Naive thymus-derived CD4-positive, alpha-beta T cell (primary cell): ENCODE measurements around the gene VSTM1. TPM values are rescaled to one million over a fixed set of nuclear protein-coding genes. Genes with fewer than 3 reads are reported as not detected.
A peak's percentile ranks its signal among the peaks of the same experiment; 100 is the strongest.

Experiments used
- ATAC-seq: fragments of 150-1000 bp; cut with Tn5 transposase; 2 replicates; pipeline ENCODE4 v1.10.0; 2021; ENCODE audit warnings: mild to moderate bottlenecking, moderate library complexity
- CTCF ChIA-PET: fragments of 350-600 bp; sonication (Branson Sonifier 250); formaldehyde crosslinking; loops from one replicate; lab custom pipeline; 2021; ENCODE audit warnings: antibody characterized with exemption; lab: Charles Lee
- POLR2A ChIA-PET: fragments of 350-600 bp; sonication (Branson Sonifier 250); formaldehyde crosslinking; loops from one replicate; lab custom pipeline; 2021; ENCODE audit warnings: antibody characterized with exemption, inconsistent platforms; lab: Charles Lee
- DNase-seq, 9 donors: peaks; one replicate each; pipeline versions ENCODE4 v3.0.0 to v3.0.0-alpha.2; 2020 to 2022; ENCODE audit warnings: mixed read lengths in 1 of 9
- H3K27ac ChIP-seq: one replicate; pipeline ENCODE4 v1.7.0; 2013; ENCODE audit warnings: mild to moderate bottlenecking, low read depth, low read length, moderate library complexity
- H3K27me3 ChIP-seq, 2 donors: one replicate each; pipeline ENCODE4 v1.7.0; 2013; ENCODE audit warnings: low read length in 2 of 2, mild to moderate bottlenecking in 2 of 2, moderate library complexity in 2 of 2; ENCODE audit not compliant: control insufficient read depth in 2 of 2, insufficient read depth in 2 of 2
- H3K36me3 ChIP-seq, 3 experiments: 1 replicate in 2 of 3; 2 replicates in 1 of 3; pipeline ENCODE4 v1.7.0; 2013; ENCODE audit warnings: low read length in 3 of 3, mild to moderate bottlenecking in 3 of 3, moderate library complexity in 1 of 3; ENCODE audit not compliant: insufficient read depth in 3 of 3, control insufficient read depth in 2 of 3
- H3K4me1 ChIP-seq, 2 donors: one replicate each; pipeline ENCODE4 v1.7.0; 2013; ENCODE audit warnings: low read length in 2 of 2, mild to moderate bottlenecking in 2 of 2, moderate library complexity in 1 of 2; ENCODE audit not compliant: control insufficient read depth in 2 of 2, insufficient read depth in 2 of 2
- H3K4me3 ChIP-seq: 2 replicates; pipeline ENCODE4 v1.7.0; 2013; ENCODE audit warnings: mild to moderate bottlenecking, low read length
- H3K9me3 ChIP-seq, 3 experiments: 1 replicate in 2 of 3; 2 replicates in 1 of 3; pipeline ENCODE4 v1.7.0; 2013; ENCODE audit warnings: low read length in 3 of 3; ENCODE audit not compliant: control insufficient read depth in 2 of 3
- H3K27ac Mint-ChIP-seq, 9 donors: one replicate each; pipeline ENCODE4 v1.8.0; 2020 to 2022; ENCODE audit warnings: mixed read lengths in 9 of 9, mild to moderate bottlenecking in 8 of 9, moderate library complexity in 5 of 9, inconsistent platforms in 2 of 9
- H3K27me3 Mint-ChIP-seq, 5 donors: one replicate each; pipeline ENCODE4 v1.8.0; 2021 to 2022; ENCODE audit warnings: mixed read lengths in 5 of 5, mild to moderate bottlenecking in 1 of 5
- H3K36me3 Mint-ChIP-seq, 5 donors: one replicate each; pipeline ENCODE4 v1.8.0; 2020 to 2022; ENCODE audit warnings: mixed read lengths in 5 of 5, mild to moderate bottlenecking in 3 of 5, inconsistent platforms in 1 of 5
- H3K4me1 Mint-ChIP-seq, 7 donors: one replicate each; pipeline ENCODE4 v1.8.0; 2020 to 2022; ENCODE audit warnings: mixed read lengths in 7 of 7, mild to moderate bottlenecking in 3 of 7, inconsistent platforms in 1 of 7
- H3K4me3 Mint-ChIP-seq, 10 donors: one replicate each; pipeline ENCODE4 v1.8.0; 2020 to 2022; ENCODE audit warnings: mild to moderate bottlenecking in 10 of 10, mixed read lengths in 10 of 10, moderate library complexity in 6 of 10, inconsistent platforms in 2 of 10
- H3K9me3 Mint-ChIP-seq, 11 donors: one replicate each; pipeline ENCODE4 v1.8.0; 2020 to 2022; ENCODE audit warnings: mixed read lengths in 11 of 11, mild to moderate bottlenecking in 4 of 11, inconsistent platforms in 1 of 11, moderate library complexity in 1 of 11
- intact Hi-C, 2 donors: fragments of 100-400 bp; cut with micrococcal nuclease; formaldehyde crosslinking; loops; one replicate each; pipeline ENCODE4 v1.15.1; 2023
- polyA plus RNA-seq, 2 donors: library from polyadenylated mRNA; unstranded; fragments of 300-500 nt; fragmentation: Illumina TruSeq; gene quantifications; one replicate each; pipeline ENCODE4 v1.2.3, GENCODE V29; 2021
- total RNA-seq, 6 experiments: library from RNA in 5 of 6; stranded (reverse) in 5 of 6; gene quantifications; 1 replicate in 5 of 6; 2 replicates in 1 of 6; pipeline ENCODE4 v1.2.3 and lab custom pipeline; 2021 to 2026

VSTM1 gene
- total and polyA plus RNA-seq, 7 experiments from 2014 or later: 1.7 to 2.1 TPM; not detected in 5

GRCh38 chr19:53994811-53995210 lies 68.9 kb downstream of the VSTM1 start:
- no peaks in the 10 kb centered on the region for H3K4me1 ChIP-seq
- no peak for ATAC-seq
- Mint-ChIP-seq H3K4me1 (peaks cover 0 to 8% (median 6%) of the 10 kb centered on the region in 7 donors), H3K27ac (no peak overlapping the region), H3K9me3 (peaks cover 0 to 6% (median 0%) of the 10 kb centered on the region in 11 donors), H3K36me3 (peaks cover 0 to 5% (median 0%) of the 10 kb centered on the region in 5 donors), H3K27me3 (peaks cover 33 to 68% (median 62%) of the 10 kb centered on the region in 5 donors), H3K4me3 (no peak overlapping the region)
- H3K27me3 ChIP-seq: peaks cover 0 to 8% of the 10 kb centered on the region in 2 donors
- intact Hi-C loops: no loop called here
- no peak overlapping the region for H3K4me3 ChIP-seq
- no peak for DNase-seq
- H3K36me3 ChIP-seq: no peaks in the 10 kb centered on the region
- no peaks in the 10 kb centered on the region for H3K9me3 ChIP-seq
- CTCF ChIA-PET: no interaction called here
- POLR2A ChIA-PET: no interaction called here
- no peak overlapping the region for H3K27ac ChIP-seq

- ChIA-PET CTCF (no interaction called here), POLR2A (no interaction called here)
- H3K36me3 ChIP-seq: no peaks in the 10 kb centered on the region
- ATAC-seq: no peak
- Mint-ChIP-seq H3K4me1 (peaks cover 0 to 10% (median 6%) of the 10 kb centered on the region in 7 donors), H3K27ac (no peak overlapping the region), H3K9me3 (peaks cover 0 to 4% (median 0%) of the 10 kb centered on the region in 11 donors), H3K4me3 (no peak overlapping the region), H3K27me3 (peaks cover 37 to 58% (median 49%) of the 10 kb centered on the region in 5 donors), H3K36me3 (peaks cover 0 to 5% (median 0%) of the 10 kb centered on the region in 5 donors)
- H3K9me3 ChIP-seq: no peaks in the 10 kb centered on the region
- no peak for DNase-seq
- peaks cover 0 to 8% of the 10 kb centered on the region in 2 donors for H3K27me3 ChIP-seq
- no peak overlapping the region for H3K4me3 ChIP-seq
- no peaks in the 10 kb centered on the region for H3K4me1 ChIP-seq
- no peak overlapping the region for H3K27ac ChIP-seq
- intact Hi-C loops: no loop called here
These were observed 70.2 kb downstream of the VSTM1 start for GRCh38 chr19:53993448-53993847.

GRCh38 chr19:53992815-53993214 lies 70.9 kb downstream of the VSTM1 start:
- CTCF ChIA-PET: no interaction called here
- intact Hi-C loops: no loop called here
- no peak for DNase-seq
- Mint-ChIP-seq H3K27me3 (peaks cover 37 to 53% (median 47%) of the 10 kb centered on the region in 5 donors), H3K9me3 (peaks cover 0 to 4% (median 0%) of the 10 kb centered on the region in 11 donors), H3K4me1 (peaks cover 0 to 10% (median 6%) of the 10 kb centered on the region in 7 donors), H3K27ac (no peak overlapping the region), H3K4me3 (peak overlapping the region in 1 of 10 donors; percentile 79), H3K36me3 (peaks cover 0 to 5% (median 0%) of the 10 kb centered on the region in 5 donors)
- Histone ChIP-seq H3K27ac (no peak overlapping the region), H3K4me3 (no peak overlapping the region), H3K9me3 (no peaks in the 10 kb centered on the region), H3K4me1 (no peaks in the 10 kb centered on the region), H3K27me3 (peaks cover 0 to 8% of the 10 kb centered on the region in 2 donors), H3K36me3 (no peaks in the 10 kb centered on the region)
- POLR2A ChIA-PET: no interaction called here
- ATAC-seq: no peak

DNA sequence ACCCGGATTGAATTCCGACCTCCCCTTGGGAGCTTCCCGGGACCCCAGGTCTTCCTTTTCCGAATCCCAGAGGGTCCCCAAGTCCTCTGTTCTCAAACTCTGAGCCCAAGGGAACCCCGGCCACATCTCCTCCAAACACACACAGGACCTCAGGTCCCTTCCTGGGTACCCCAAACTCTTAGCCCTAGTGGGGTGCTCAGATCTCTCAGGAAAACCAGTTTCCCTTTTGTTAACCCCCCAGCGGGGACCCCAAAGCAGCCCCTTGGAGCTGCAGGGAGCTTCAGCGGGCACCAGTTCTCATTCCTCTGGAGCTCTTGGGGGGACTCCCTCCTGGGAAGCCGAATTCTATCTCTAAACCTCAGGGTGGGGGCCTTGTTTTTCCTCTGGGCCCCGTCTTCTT lies 71.5 kb downstream of the VSTM1 start:
- H3K4me1 ChIP-seq: no peaks in the 10 kb centered on the region
- H3K36me3 ChIP-seq: no peaks in the 10 kb centered on the region
- ATAC-seq (no peak), DNase-seq (no peak)
- intact Hi-C loops: no loop called here
- peaks cover 0 to 5% (median 0%) of the 10 kb centered on the region in 5 donors for H3K36me3 Mint-ChIP-seq
- no peak overlapping the region for H3K27ac ChIP-seq
- no peak overlapping the region for H3K27ac Mint-ChIP-seq
- H3K4me3 ChIP-seq: no peak overlapping the region
- peaks cover 0 to 8% of the 10 kb centered on the region in 2 donors for H3K27me3 ChIP-seq
- H3K4me3 Mint-ChIP-seq: peak overlapping the region in 7 of 10 donors; percentile 29 to 79 (median 44)
- H3K4me1 Mint-ChIP-seq: peaks cover 0 to 10% (median 6%) of the 10 kb centered on the region in 7 donors
- ChIA-PET CTCF (no interaction called here), POLR2A (no interaction called here)
- H3K9me3 ChIP-seq: no peaks in the 10 kb centered on the region
- peaks cover 37 to 47% (median 44%) of the 10 kb centered on the region in 5 donors for H3K27me3 Mint-ChIP-seq
- H3K9me3 Mint-ChIP-seq: peaks cover 0 to 4% (median 0%) of the 10 kb centered on the region in 11 donors

- no peaks in the 10 kb centered on the region for H3K9me3 ChIP-seq
- H3K27ac Mint-ChIP-seq: no peak within 1 kb of the TSS
- peaks cover 0 to 5% (median 0%) of the 10 kb centered on the region in 5 donors for H3K36me3 Mint-ChIP-seq
- peaks cover 0 to 4% (median 0%) of the 10 kb centered on the region in 11 donors for H3K9me3 Mint-ChIP-seq
- no peak within 1 kb of the TSS for H3K4me3 ChIP-seq
- POLR2A ChIA-PET: no interaction called here
- intact Hi-C loops: no loop called here
- ATAC-seq (peak; percentile 31), DNase-seq (no peak)
- H3K27ac ChIP-seq: no peak within 1 kb of the TSS
- CTCF ChIA-PET: no interaction called here
- H3K27me3 ChIP-seq: peaks cover 0 to 8% of the 10 kb centered on the region in 2 donors
- H3K4me3 Mint-ChIP-seq: peak within 1 kb of the TSS in 7 of 10 donors; percentile 29 to 79 (median 44)
- H3K4me1 ChIP-seq: no peaks in the 10 kb centered on the region
- peaks cover 0 to 10% (median 6%) of the 10 kb centered on the region in 7 donors for H3K4me1 Mint-ChIP-seq
- peaks cover 37 to 45% (median 42%) of the 10 kb centered on the region in 5 donors for H3K27me3 Mint-ChIP-seq
- H3K36me3 ChIP-seq: no peaks in the 10 kb centered on the region
These were observed 72.2 kb downstream of the VSTM1 start, which contains the start of gene CACNG6 for GRCh38 chr19:53991224-53992113. TSS of gene CACNG6 (plus strand) at chr19:53991637. CDS start at chr19:53992878, 1,241 bp downstream.
